ENCODE measurements around the gene CATSPERB. TPM values are rescaled to one million over a fixed set of nuclear protein-coding genes. Genes with fewer than 3 reads are reported as not detected.
A peak's percentile ranks its signal among the peaks of the same experiment; 100 is the strongest.
"Not testable (repeated sequence)": the region's sequence is repeated elsewhere in the genome, so short reads cannot be mapped to it uniquely, and the experiment has no call there.

CATSPERB gene
- total RNA-seq, 1 donor = under 0.01 TPM

GRCh38 chr14:91739867-91740266 is 8.0 kb upstream of the CATSPERB start:
- DNase-seq (ENCODE audit: low read depth in 2 of 3, low spot score in 2 of 3) = not testable (repeated sequence)

- DNase-seq (ENCODE audit: low read depth in 2 of 3, low spot score in 2 of 3) = no peak
Observed at GRCh38 chr14:91737619-91738018, 5.7 kb upstream of the CATSPERB start.

GRCh38 chr14:91732859-91733477 is 1.1 kb upstream of the CATSPERB start:
- no peak for DNase-seq (ENCODE audit: low read depth in 2 of 3, low spot score in 2 of 3)

- DNase-seq (ENCODE audit: low read depth in 2 of 3, low spot score in 2 of 3) = no peak
Observed at GRCh38 chr14:91732439-91732838, 553 bp upstream of the CATSPERB start.

GRCh38 chr14:91731018-91731417 is 868 bp downstream of the CATSPERB start:
- DNase-seq (ENCODE audit: low read depth in 2 of 3, low spot score in 2 of 3) = no peak

GRCh38 chr14:91729756-91730155 is 2.1 kb downstream of the CATSPERB start:
- no peak for DNase-seq (ENCODE audit: low read depth in 2 of 3, low spot score in 2 of 3)

GRCh38 chr14:91728616-91729183 is 3.2 kb downstream of the CATSPERB start:
- no peak for DNase-seq (ENCODE audit: low read depth in 2 of 3, low spot score in 2 of 3)

GRCh38 chr14:91727121-91727520 is 4.8 kb downstream of the CATSPERB start:
- DNase-seq (ENCODE audit: low read depth in 2 of 3, low spot score in 2 of 3) = no peak

GRCh38 chr14:91723501-91723900 is 8.4 kb downstream of the CATSPERB start:
- no peak for DNase-seq (ENCODE audit: low read depth in 2 of 3, low spot score in 2 of 3)

- no peak for DNase-seq (ENCODE audit: low read depth in 2 of 3, low spot score in 2 of 3)
Observed at GRCh38 chr14:91722386-91722785, 9.5 kb downstream of the CATSPERB start.

GRCh38 chr14:91719839-91720238 is 12.0 kb downstream of the CATSPERB start:
- DNase-seq (ENCODE audit: low read depth in 2 of 3, low spot score in 2 of 3) = no peak

GRCh38 chr14:91716999-91717398 is 14.9 kb downstream of the CATSPERB start:
- no peak for DNase-seq (ENCODE audit: low read depth in 2 of 3, low spot score in 2 of 3)

GRCh38 chr14:91714805-91715204 is 17.1 kb downstream of the CATSPERB start:
- peak in 2 of 3 donors; percentile 6 to 49 for DNase-seq (ENCODE audit: low read depth in 2 of 3, low spot score in 2 of 3)

- DNase-seq (ENCODE audit: low read depth in 2 of 3, low spot score in 2 of 3) = no peak
Observed at GRCh38 chr14:91708795-91709194, 23.1 kb downstream of the CATSPERB start.

- peak in 1 of 3 donors; percentile 3 for DNase-seq (ENCODE audit: low read depth in 2 of 3, low spot score in 2 of 3)
Observed at GRCh38 chr14:91706996-91707395, 24.9 kb downstream of the CATSPERB start.

GRCh38 chr14:91694643-91695042 is 37.2 kb downstream of the CATSPERB start:
- no peak for DNase-seq (ENCODE audit: low read depth in 2 of 3, low spot score in 2 of 3)

GRCh38 chr14:91693346-91693745 is 38.5 kb downstream of the CATSPERB start:
- no peak for DNase-seq (ENCODE audit: low read depth in 2 of 3, low spot score in 2 of 3)

- no peak for DNase-seq (ENCODE audit: low read depth in 2 of 3, low spot score in 2 of 3)
Observed at GRCh38 chr14:91692075-91692474, 39.8 kb downstream of the CATSPERB start.

- DNase-seq (ENCODE audit: low read depth in 2 of 3, low spot score in 2 of 3) = no peak
Observed at GRCh38 chr14:91689608-91690007, 42.3 kb downstream of the CATSPERB start.

GRCh38 chr14:91687436-91687835 is 44.5 kb downstream of the CATSPERB start:
- not testable (repeated sequence) for DNase-seq (ENCODE audit: low read depth in 2 of 3, low spot score in 2 of 3)

GRCh38 chr14:91685600-91685999 is 46.3 kb downstream of the CATSPERB start:
- no peak for DNase-seq (ENCODE audit: low read depth in 2 of 3, low spot score in 2 of 3)

- DNase-seq (ENCODE audit: low read depth in 2 of 3, low spot score in 2 of 3) = no peak
Observed at GRCh38 chr14:91681893-91682563, 49.9 kb downstream of the CATSPERB start.

Data from hematopoietic multipotent progenitor cell (in vitro differentiated cells).